ENCODE measurements around the gene GPD2.

Gene GPD2

GRCh38 chr2:156435718-156436496, at the start of gene GPD2:
TSS of gene GPD2 (plus strand) at chr2:156436379. CDS start at chr2:156476106, 39,727 bp downstream.
- peak; percentile 78 for DNase-seq (ENCODE audit: low spot score)

DNA sequence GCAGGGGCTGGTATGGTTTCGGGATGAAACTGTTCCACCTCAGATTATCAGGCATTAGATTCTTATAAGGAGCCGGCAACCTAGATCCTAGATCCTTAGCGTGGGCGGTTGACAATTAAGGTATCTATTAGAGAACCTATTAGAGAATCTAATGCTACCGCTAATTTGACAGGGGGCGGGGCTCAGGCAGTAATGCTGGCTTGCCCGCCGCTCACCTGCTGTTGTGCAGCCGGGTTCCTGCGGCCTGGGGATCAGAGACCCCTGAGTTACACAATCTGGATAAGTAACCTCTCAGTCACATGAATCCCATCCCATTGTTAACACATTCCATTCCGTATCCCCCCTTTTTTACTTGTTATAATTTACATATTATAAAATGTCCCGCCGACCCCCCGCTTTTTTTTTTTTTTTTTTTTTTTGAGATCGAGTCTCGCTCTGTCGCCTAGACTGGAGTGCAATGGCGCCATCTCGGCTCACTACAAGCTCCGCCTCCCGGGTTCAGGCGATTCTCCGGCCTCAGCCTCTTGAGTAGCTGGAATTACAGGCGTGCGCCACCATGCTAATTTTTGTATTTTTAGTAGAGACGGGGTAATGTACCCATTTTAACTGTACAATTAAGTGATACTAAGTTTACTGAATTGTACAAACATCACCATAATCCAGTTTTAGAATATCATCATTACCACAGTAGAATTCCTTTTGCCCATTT, 42.0 kb upstream of the GPD2 start:
- DNase-seq (ENCODE audit: low spot score): no peak

DNA sequence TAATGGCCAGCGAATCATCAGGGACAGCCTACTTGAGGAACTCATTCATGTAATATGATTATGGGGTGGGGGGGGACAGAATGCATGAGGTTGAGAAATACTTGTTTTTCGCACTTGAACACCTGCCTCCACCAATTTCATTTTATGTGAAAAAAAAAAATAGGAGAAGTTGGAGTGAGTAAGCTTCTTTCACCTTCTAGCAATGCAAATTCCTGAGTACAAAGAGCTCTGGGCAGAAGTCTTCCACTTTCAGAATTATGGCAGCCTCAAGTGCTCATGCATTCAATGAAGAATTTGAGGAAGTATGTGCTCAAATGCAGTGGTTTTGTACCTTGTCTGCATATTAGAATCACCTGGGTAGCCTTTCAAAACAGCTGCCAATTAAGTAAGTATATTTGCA, 40.1 kb upstream of the GPD2 start:
- DNase-seq (ENCODE audit: low spot score): no peak

GRCh38 chr2:156397229-156397628, 39.0 kb upstream of the GPD2 start:
- DNase-seq (ENCODE audit: low spot score): no peak

DNA sequence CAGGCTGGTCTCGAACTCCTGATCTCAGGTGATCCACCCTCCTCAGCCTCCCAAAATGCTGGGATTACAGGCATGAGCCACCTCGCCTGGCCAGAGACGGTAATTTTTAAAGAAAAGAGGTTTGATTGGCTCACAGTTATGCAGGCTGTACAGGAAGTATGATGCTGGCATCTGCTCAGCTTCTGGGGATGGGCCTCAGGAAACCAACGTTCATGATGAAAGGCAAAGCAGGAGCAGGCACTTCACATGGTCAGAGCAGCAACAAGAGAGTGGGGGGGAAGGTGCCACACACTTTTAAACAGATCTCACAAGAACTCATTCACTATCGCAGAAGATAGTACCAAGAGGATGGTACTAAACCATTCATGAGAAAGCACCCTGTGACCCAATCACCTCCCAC, 38.0 kb upstream of the GPD2 start:
- DNase-seq (ENCODE audit: low spot score): no peak

- peak; percentile 55 for DNase-seq (ENCODE audit: low spot score)
These were observed 36.8 kb upstream of the GPD2 start for GRCh38 chr2:156399224-156399949.

GRCh38 chr2:156399950-156400705, 36.1 kb upstream of the GPD2 start:
- peak; percentile 91 for DNase-seq (ENCODE audit: low spot score)

DNA sequence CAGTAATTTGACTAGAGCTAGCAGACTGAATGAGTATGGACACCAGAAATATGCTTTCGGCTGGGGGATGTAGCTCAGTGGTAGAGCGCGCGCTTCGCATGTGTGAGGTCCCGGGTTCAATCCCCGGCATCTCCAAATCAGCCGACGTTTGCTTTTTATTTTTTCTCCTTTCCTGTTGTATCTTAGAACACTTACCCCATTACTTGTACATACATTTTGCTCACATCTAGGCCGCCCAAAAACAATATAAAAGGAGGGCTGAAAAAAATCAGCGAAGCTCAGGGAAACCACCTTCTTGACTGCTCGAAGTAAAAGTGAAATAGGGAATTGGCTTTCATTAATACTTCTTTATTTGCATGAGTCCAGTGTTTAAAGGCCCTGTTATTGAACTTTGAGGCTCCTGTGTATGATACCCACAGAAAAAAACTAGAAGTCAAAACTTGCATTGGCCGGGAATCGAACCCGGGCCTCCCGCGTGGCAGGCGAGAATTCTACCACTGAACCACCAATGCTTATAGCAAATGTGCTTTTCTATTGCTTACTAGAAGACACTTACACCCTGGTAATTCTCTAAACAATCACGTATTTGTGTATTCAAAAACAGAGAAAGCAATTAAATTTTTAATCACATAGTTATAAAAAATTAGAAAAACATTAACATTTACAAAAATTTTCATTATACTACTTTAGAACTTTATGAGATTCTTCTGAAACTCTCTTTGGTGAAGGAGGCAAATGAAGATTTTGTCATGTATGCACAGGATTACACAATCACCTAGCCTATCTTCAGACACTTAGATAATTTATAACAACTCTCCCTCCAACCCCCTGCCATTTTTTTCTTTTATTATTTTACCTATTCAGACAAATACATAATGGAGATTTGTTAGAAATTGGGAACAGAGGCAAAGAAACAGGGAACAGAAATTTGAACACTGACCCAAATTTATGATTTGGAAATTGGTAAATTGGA, 35.2 kb upstream of the GPD2 start:
- DNase-seq (ENCODE audit: low spot score): peak; percentile 90

- peak; percentile 28 for DNase-seq (ENCODE audit: low spot score)
These were observed 34.3 kb upstream of the GPD2 start for GRCh38 chr2:156401861-156402260.

DNA sequence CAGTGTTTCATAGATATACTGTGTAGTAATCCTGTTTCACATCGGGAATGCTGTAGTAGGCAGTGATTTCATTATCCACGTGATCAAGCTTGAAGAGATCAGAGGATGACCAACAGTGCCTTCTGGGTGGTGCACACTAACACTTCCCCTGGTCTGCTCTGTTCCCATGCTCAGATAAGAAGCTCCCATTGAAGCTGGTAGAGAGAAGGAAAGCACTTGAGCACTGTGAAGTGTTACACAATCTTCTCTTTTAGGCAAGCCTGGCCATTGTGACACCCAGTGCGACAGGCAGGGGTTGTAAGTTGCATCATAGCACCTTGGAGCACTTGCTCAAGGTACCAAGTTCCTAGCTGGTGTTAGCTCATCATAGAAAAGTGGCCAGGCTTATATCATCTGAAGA, 30.6 kb upstream of the GPD2 start:
- no peak for DNase-seq (ENCODE audit: low spot score)

DNA sequence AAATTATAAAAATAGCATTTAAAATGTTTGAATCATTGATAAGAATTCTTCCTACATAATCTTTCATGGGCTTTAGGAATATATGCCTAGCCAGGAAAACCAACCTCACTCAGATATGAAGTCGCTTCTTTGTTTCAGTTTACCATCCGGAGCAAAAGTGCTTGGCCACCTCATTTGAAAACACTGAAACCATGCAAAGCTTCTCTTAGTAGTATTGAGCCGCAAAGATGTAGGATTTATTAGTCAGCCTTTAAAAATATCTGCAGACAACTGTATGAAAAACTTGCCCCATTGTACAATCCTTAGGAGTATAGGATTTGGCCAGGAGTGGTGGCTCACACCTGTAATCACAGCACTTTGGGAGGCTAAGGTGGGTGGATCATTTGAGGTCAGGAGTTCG, 24.3 kb upstream of the GPD2 start:
- DNase-seq (ENCODE audit: low spot score): no peak

DNA sequence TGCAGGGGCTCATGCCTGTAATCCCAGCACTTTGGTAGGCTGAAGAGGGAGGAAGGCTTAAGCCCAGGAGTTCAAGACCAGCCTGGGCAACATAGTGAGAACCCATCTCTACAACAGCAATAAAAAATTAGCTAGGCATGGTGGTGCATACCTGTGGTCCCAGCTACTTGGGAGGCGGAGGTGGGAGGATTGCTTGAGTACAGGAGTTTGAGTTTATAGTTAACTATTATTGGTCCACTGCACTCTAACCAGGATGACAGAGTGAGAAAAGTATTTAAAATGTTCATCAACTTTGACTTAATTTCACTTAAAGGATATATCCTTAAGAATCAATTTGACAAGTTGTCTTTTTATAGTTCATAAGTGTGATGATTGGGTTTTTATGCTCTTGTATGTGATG, 14.3 kb upstream of the GPD2 start:
- DNase-seq (ENCODE audit: low spot score): no peak

DNA sequence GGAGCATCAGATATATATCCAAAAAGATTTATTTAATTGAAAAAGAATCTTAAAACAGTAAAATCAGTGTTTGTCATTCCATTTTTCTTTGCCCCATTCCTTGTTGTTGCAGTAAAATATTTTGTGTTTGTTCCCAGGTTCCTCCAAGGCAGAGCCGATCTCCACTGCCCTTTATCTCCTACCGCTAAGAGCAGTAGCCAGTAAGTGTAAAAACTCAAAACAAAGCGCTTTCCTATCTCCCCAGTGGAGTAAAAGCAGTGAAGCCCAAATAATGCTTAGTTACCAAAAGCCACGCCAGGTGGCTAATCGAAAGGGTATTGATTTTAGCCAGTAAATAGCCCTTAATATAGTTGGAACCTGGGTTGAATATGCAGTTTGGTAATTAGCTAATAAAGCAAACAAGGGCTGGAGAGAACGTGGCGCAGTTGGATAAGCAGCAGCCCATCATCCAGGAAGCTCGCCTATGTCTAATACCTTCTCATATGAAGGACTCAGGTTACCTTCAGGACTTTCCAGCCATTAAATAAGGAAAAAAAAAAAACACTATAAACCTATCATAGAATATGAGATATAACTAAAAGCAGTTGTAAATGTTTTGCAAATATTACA, 12.4 kb upstream of the GPD2 start:
- DNase-seq (ENCODE audit: low spot score): no peak

DNA sequence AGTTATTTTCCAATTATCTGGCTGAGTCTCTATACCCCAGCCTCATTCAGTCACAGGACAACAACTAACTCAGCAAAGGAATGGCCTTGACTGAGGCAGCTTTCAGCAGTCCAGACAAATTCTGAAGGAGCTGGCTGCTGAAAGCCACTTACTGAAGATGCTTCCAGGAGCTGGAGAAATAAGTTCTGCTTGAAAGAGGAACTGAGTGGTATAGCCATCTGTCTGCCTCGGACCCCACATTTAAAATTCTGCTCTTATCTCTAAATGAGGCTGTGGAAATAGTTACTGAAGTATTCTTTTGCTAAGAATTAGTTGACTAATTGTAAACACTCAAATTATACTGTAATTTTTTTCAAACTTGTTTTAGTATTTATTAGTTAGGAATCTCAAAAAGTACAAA, 9.1 kb upstream of the GPD2 start:
- no peak for DNase-seq (ENCODE audit: low spot score)

DNA sequence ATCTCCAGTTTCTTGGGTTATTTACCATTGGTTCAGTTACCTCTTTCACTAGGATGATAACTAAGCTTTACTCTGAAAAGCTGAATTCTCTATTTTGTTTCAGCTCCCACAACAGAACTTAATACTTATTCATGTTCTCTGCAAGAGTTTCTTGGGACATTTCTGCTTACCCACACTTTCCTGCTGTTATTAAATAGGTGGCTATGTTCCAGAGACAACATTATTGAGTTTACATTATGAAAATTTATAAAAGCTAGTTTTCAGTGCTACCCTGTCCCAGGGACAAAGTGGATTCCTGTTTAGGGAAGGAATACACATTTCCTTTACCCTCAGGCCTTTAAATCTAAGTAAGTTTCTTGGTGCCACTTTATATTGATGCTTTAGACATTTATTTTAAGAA, 7.0 kb upstream of the GPD2 start:
- DNase-seq (ENCODE audit: low spot score): no peak

DNA sequence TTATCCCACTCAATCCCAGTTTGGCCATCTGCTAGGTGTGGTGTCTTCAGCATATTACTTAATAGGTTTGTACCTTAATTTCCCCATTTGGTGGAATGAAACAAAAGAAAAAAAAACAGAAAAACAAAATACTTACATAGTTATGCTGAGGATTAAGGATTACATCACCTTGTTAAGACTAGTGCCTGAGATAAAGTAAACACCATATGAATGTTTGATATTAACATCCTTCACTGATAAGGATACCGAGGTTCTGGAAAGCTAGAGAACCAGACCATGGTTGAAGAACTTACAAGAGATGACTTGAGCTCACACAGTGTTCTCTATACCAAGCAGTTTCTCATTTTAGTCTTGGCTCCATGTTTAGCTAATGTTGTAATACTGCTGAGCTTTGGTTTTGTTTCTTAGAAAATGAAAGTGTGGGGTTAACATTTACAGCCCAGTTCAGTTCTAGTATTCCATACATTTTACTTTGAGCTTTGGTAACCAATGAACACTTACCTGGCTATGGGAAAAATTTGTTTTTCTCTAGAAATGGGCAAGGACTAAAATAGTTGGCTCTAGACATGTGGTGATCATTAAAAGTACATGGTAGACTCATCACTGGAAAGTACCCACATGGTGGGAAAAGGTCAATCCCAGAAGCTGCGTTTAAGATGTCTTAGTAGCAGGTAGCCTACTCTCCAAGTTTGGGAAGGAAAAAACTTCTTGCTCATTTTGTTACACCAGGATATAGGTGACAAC, 5.8 kb upstream of the GPD2 start:
- no peak for DNase-seq (ENCODE audit: low spot score)

GRCh38 chr2:156430980-156431358, 5.2 kb upstream of the GPD2 start:
- DNase-seq (ENCODE audit: low spot score): no peak

DNA sequence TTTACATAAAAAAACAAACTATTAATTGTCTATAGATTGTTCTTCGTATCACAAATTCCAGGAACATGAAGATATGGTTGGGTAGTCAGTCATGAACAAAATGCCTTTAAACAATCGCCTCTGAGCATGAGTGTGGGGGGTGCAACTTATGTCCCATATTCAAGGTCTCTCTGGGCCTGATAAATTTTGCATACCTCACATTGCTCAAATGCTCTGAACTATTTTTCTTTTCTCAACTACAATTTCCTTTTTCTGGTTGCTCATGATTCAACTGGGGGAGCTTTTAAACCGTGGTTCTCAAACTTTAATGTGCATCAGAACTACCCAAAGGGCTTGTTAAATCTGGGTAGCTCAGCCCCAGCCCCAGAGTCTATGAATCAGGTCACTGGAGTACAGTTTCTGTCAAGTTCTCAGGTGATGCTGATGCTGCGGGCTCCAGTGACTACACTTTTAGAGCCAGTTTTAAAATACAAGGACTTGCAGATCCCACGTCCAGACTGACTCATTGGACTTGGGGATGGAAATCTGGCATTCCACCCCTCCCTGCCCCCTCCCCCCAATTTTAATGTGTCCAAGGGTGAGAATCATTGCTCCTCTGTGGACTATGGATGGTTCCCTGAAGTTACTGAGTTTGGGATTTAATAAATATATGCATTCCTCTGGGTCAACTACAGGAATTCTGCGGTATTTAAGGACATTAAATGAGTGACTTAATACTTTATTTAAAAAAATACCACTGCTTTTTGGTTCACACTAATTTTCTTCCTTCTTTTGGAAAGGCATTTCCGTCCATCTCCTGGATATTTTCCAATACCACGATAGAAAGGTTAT, 1.5 kb upstream of the GPD2 start:
- peak; percentile 8 for DNase-seq (ENCODE audit: low spot score)

DNA sequence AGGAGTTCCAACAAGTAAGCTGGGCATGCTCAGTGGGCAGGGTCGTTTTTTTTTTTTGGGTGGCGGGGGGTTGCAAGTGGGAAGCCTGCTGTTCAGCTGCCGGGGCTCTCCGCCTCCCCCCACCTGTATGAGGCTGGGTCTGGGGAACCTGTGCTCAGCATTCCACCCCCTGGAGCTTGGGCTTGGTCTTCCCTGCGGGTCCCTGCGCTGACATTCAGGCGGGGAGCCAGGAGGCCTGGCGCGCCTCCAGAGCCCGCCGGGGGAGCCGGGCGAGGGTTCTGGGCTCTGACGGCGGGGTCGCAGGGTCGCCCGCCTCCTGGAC, 822 bp upstream of the GPD2 start:
- peak; percentile 29 for DNase-seq (ENCODE audit: low spot score)
